ENCODE measurements around the gene ATG16L1. TPM values are rescaled to one million over a fixed set of nuclear protein-coding genes. Genes with fewer than 3 reads are reported as not detected.
A peak's percentile ranks its signal among the peaks of the same experiment; 100 is the strongest.

Gene ATG16L1
- total and polyA plus RNA-seq, 8 donors: 7.4 to 15.0 (median 10.5) TPM

GRCh38 chr2:233280114-233280693 is 28.7 kb downstream of the ATG16L1 start:
- WGBS, 2 donors: 63 to 66% methylated on average over 4 of the region's 4 CpGs
- FAIRE-seq (no peak), ATAC-seq (peak in 1 of 4 donors; percentile 42), DNase-seq (no peak)
- Histone ChIP-seq H3K4me3 (no peak overlapping the region), H3K27ac (no peak overlapping the region), H3K36me3 (peaks cover 13 to 63% (median 27%) of the 10 kb centered on the region in 3 donors), H3K27me3 (no peaks in the 10 kb centered on the region), H3K4me1 (peaks cover 0 to 3% (median 0%) of the 10 kb centered on the region in 3 donors), H3K9me3 (no peaks in the 10 kb centered on the region)
- intact Hi-C loops (cut with DNase I): no loop called here
- TF ChIP-seq, protein P1, sequence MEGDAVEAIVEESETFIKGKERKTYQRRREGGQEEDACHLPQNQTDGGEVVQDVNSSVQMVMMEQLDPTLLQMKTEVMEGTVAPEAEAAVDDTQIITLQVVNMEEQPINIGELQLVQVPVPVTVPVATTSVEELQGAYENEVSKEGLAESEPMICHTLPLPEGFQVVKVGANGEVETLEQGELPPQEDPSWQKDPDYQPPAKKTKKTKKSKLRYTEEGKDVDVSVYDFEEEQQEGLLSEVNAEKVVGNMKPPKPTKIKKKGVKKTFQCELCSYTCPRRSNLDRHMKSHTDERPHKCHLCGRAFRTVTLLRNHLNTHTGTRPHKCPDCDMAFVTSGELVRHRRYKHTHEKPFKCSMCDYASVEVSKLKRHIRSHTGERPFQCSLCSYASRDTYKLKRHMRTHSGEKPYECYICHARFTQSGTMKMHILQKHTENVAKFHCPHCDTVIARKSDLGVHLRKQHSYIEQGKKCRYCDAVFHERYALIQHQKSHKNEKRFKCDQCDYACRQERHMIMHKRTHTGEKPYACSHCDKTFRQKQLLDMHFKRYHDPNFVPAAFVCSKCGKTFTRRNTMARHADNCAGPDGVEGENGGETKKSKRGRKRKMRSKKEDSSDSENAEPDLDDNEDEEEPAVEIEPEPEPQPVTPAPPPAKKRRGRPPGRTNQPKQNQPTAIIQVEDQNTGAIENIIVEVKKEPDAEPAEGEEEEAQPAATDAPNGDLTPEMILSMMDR (IDR thresholded peaks at IDR 0.05): no peak

- TF ChIP-seq, protein P1 (IDR thresholded peaks at IDR 0.05): no peak
- 91 to 98% methylated on average over 4 of the region's 4 CpGs for WGBS, 2 donors
- DNase-seq (no peak), ATAC-seq (no peak), FAIRE-seq (no peak)
- no peaks in the 10 kb centered on the region for H3K9me3 ChIP-seq
- intact Hi-C loops (cut with DNase I): no loop called here
- peaks cover 0 to 3% (median 0%) of the 10 kb centered on the region in 3 donors for H3K4me1 ChIP-seq
- H3K27ac ChIP-seq: no peak overlapping the region
- no peak overlapping the region for H3K4me3 ChIP-seq
- no peaks in the 10 kb centered on the region for H3K27me3 ChIP-seq
- H3K36me3 ChIP-seq: peaks cover 13 to 59% (median 15%) of the 10 kb centered on the region in 3 donors
These were observed 30.1 kb downstream of the ATG16L1 start for GRCh38 chr2:233281553-233281952.

DNA sequence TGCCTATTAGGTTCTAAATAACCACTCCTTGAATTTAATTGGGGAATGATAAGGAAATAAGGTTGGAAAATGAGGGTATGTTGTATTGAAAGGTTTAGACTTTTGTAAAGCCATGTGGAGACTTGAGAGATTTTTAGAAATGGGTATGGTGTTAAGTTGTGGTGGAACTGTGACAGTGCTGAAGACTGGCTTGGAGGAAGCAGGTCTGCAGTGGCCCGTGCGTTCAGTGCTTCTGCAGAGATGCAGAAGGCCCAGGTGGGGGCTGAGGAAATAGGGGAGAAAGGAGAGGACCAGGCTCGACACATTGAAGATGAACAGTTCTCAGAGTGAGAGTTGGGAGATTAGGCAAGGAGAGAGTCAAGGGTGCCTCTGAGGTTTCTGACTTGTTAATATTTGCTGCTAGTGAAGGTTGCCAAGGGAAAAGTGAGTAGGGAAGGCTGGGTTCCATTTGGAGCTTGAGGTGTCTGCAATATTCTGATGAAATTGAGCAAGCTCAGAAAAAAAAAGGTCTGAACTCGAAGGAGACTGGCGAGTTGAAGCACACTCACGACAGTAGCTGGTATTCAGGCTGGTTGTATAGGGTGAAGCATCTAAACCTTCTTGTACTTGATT is 30.6 kb downstream of the ATG16L1 start:
- intact Hi-C loops (cut with DNase I): no loop called here
- no peak for ATAC-seq
- 93 to 95% methylated on average over 6 of the region's 6 CpGs for WGBS, 2 donors
- no peaks in the 10 kb centered on the region for H3K9me3 ChIP-seq
- no peaks in the 10 kb centered on the region for H3K27me3 ChIP-seq
- no peak for DNase-seq
- peaks cover 0 to 3% (median 0%) of the 10 kb centered on the region in 3 donors for H3K4me1 ChIP-seq
- H3K27ac ChIP-seq: no peak overlapping the region
- TF ChIP-seq, protein P1 (IDR thresholded peaks at IDR 0.05): no peak
- no peak for FAIRE-seq
- no peak overlapping the region for H3K4me3 ChIP-seq
- peaks cover 13 to 59% (median 15%) of the 10 kb centered on the region in 3 donors for H3K36me3 ChIP-seq

GRCh38 chr2:233285921-233286320 is 34.4 kb downstream of the ATG16L1 start:
- Histone ChIP-seq H3K27me3 (no peaks in the 10 kb centered on the region), H3K27ac (no peak overlapping the region), H3K4me1 (no peaks in the 10 kb centered on the region), H3K9me3 (no peaks in the 10 kb centered on the region), H3K4me3 (no peak overlapping the region), H3K36me3 (peaks cover 11 to 58% (median 14%) of the 10 kb centered on the region in 3 donors)
- 84 to 85% methylated on average over 5 of the region's 5 CpGs for WGBS, 2 donors
- TF ChIP-seq, protein P1 (IDR thresholded peaks at IDR 0.05): no peak
- DNase-seq (no peak), ATAC-seq (no peak), FAIRE-seq (no peak)
- intact Hi-C loops (cut with DNase I): no loop called here

DNA sequence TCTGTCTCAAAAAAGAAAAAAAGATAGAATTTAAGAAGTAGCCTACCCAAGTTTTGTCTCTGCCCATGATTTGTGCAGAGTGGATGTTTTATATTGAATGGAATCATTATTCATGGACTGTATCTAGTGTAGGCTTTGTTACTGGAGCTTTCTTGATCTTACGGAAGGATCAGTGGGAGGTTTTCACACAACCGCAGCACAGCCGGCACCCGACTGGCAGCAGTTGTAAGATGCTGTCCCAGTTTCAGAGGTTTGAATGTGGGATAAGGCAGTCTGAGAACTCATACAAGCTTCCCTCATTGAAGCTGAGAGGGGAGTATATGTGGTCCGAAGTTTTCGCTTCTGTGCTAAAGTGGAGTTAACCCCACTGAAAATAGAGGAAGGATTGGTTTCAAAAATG is 36.4 kb downstream of the ATG16L1 start:
- Histone ChIP-seq H3K36me3 (peaks cover 8 to 58% (median 19%) of the 10 kb centered on the region in 3 donors), H3K4me3 (no peak overlapping the region), H3K27me3 (no peaks in the 10 kb centered on the region), H3K27ac (no peak overlapping the region), H3K9me3 (no peaks in the 10 kb centered on the region), H3K4me1 (no peaks in the 10 kb centered on the region)
- TF ChIP-seq, protein P1 (IDR thresholded peaks at IDR 0.05): no peak
- intact Hi-C loops (cut with DNase I): no loop called here
- DNase-seq: no peak
- ATAC-seq: no peak
- no peak for FAIRE-seq
- 96 to 99% methylated on average over 6 of the region's 6 CpGs for WGBS, 2 donors
